ENCODE data around the gene TSPAN31.

DNA sequence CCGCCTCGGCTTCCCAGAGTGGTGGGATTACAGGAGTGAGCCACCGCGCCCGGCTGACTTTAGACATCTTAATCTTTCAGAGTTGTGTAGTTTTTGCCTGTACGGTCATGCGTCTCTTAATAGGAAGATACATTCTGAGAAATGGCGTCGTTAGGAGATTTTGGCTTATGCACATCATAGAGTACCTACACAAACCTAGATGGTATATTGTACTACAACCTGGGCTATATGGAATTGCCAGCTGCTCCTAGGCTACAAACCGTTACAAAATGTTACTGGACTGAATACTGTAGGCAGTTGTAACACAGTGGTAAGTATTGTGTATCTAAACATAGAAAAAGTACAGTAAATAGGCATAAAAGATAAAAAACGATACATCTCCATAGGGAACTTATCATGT lies 39.0 kb downstream of the TSPAN31 start:
- no peak for TF ChIP-seq POLR2A (IDR thresholded peaks at IDR 0.05; ENCODE audit: low read length)
- no peak for TF ChIP-seq GATA1 (IDR thresholded peaks at IDR 0.05; ENCODE audit: low read depth, low read length)
